ENCODE results near the gene ABCA6.

GRCh38 chr17:69147460-69147859 is 5.8 kb upstream of the ABCA6 start:
- TF ChIP-seq JUN (IDR thresholded peaks at IDR 0.05) (no peak), SMC3 (IDR thresholded peaks at IDR 0.05) (no peak), ESRRA (IDR thresholded peaks at IDR 0.05; ENCODE audit: borderline replicate concordance, low read length) (no peak)
- TF ChIP-seq, protein P1, sequence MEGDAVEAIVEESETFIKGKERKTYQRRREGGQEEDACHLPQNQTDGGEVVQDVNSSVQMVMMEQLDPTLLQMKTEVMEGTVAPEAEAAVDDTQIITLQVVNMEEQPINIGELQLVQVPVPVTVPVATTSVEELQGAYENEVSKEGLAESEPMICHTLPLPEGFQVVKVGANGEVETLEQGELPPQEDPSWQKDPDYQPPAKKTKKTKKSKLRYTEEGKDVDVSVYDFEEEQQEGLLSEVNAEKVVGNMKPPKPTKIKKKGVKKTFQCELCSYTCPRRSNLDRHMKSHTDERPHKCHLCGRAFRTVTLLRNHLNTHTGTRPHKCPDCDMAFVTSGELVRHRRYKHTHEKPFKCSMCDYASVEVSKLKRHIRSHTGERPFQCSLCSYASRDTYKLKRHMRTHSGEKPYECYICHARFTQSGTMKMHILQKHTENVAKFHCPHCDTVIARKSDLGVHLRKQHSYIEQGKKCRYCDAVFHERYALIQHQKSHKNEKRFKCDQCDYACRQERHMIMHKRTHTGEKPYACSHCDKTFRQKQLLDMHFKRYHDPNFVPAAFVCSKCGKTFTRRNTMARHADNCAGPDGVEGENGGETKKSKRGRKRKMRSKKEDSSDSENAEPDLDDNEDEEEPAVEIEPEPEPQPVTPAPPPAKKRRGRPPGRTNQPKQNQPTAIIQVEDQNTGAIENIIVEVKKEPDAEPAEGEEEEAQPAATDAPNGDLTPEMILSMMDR (IDR thresholded peaks at IDR 0.05): no peak
